GM19035 (cell line): ENCODE results near the gene MAP2K3.

Experiments
- ATAC-seq: cut with Tn5 transposase; IDR thresholded peaks from one replicate; pipeline ENCODE4 v1.9.1; 2021; ENCODE audit not compliant: unreplicated experiment

The MAP2K3 gene

GRCh38 chr17:21282231-21282630 lies 2.3 kb upstream of the MAP2K3 start:
- no peak for ATAC-seq

DNA sequence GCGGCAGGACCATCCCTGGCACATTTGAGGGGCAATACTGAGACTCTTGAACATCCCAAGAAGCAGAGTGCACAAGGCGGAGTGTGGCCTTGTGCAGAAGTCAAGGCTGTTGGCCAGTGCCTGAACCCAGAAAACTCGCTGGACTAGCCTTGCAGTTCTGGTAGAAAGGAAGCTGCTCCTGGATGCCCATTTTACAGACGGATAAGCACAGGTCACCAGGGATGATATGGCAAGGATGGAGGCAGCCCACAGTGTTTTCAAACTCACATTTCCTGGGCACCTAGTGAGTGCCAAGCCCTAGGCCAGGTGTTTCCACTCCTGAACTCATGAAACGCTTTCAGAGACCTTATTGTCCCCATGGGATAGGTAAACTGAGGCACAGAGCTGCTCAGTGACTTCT lies 1.7 kb upstream of the MAP2K3 start:
- ATAC-seq = no peak

DNA sequence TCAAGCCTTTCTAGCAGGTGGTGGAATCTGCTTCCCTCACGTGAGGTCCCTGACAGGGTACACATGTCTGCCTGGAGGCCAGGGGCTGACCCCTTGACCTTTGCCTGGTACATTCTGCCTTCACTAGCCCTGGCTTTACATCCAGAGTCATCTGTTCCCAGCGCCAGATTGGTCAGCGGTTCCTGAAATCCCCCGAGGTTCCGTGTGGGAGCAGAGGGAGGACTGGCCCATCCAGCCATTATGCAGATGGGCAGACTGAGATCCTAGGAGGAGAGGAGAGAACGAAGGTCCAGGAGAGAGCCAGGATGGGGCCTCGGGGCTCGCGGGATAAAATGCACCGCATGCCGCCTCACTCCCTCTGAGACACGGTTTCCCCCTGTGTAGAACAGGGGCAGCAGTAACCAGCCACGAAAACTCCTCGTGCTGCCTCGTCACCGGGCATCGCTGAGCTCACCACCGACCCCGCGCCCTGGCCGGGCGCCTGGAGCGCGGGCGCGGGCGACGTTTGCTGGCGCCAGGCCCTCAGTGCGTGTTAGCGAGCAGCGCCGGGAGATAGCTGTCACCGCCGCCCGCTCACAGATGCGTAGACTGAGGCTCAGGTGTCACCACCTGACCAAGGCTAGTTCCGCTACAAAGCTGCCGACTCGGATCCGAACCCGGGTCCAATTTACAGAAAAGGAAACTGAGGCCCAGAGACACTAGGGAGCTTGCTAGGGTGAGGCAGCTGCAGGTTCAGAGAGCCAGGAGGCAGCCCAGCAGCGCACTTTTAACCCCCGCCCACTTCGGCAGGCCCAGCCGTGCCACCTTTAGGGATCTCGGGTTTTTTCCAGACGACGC lies 811 bp upstream of the MAP2K3 start:
- peak; percentile 15 for ATAC-seq

DNA sequence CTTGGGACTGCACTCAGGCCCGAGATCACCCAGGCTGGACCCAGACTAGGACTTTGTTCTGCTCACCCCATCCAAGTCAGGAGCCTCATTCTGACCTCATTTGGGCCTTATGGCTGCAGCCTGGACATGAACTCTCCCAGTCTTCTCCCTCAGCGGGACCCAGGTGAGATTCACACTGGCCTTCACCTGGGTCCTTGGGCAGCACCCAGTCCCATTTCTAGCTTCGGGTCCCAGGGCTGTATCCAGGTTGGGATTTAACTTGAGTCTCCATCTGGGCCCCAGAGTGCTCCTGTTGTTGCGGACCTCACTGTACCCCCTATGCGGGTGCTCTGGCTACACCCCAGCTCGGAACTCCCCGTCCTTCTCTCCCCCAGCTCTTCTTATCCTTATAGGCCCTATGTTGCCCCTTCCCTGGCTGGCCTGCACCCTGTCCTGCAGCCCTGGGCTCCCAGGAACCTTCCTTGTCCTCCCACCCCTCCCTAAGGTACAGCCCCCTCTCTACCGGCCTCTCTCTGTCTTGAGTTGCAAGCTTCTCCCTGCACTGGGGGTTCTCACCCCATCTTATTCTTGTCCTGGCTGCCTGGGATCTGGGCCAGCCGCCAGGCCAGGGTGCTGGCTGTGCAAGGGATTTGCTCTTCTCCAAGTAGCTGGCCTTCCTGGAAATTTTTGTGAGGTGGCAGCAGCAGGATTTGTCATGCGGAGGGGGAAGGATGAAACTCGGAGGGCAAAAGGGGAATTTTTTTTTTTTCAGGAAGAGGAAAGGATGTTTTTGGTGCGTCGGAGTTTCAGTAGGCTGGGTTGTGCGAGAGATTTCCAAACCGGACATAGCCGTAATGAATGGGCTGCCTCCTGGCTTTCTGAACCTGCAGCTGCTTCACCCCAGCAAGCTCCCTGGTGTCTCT lies 904 bp downstream of the MAP2K3 start:
- ATAC-seq = no peak

DNA sequence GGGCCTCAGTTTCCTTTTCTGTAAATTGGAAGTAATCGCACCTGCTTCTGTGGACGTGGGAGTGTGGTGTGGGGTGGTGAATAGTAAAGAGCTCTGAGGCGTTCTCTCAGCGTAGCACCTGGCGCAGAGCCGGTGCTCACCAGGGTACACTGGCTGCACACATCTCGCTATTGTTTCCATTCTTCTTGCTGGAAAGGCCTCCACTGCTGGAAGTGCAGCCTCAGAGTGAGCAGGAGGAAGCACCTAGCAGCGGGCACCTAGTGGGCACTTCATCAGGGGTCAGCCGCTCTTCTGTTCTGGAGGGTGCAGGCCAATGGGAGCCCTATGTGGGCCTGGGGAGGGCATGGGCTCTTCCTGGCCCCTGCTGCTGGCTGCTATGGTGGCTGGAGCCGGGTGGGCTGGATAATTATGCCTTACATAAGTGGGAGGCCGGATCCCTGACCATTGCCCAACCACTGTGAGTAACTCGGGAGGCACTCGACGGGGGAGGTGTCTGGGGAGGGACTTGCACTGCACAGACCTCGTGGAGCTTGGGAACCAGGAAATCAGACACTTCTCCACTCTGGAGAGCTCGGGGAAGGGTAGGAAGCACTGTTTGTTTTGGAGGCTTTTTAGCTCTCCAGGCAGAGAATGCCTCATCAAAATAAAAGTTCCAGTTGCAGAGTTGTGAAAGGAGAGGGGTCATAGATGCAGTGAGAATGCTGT lies 1.7 kb downstream of the MAP2K3 start:
- no peak for ATAC-seq

DNA sequence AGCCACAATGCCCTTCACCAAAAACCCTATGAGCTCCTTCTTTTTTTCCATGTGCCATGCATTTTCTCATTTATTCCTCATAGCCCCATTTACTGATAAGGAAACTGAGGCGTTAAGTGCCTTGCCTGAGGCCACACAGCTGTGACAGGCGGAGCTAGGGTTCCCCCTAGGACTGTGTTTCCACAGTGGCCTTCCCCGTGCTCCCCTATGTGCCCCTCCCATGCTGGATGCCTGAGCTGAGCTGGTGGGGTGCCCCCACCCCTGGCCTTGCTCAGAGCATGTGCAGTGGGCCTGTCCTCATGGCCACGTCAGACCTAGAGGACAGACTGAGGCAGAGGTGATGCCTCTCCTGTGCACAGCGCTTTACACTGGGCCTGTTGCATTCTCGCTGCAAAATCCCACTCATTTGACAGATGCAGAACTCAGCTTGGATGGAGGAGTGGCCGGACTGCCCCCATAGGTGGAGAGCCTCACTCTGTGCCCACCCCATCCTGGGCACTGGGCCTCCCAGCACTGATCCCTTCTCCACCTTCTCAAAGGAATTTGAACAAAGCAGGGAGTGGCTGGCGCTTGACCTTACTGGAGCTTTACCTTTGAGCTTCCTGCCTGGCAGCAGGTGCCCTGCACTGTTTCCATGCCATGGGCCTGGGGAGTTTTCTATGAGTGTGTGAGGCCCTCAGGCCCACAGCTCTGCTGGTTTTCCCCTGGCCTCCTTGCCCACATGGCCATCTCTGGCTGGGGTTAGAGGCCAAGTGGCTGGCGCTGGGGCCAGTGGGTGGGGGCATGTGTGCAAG lies 2.6 kb downstream of the MAP2K3 start:
- no peak for ATAC-seq

DNA sequence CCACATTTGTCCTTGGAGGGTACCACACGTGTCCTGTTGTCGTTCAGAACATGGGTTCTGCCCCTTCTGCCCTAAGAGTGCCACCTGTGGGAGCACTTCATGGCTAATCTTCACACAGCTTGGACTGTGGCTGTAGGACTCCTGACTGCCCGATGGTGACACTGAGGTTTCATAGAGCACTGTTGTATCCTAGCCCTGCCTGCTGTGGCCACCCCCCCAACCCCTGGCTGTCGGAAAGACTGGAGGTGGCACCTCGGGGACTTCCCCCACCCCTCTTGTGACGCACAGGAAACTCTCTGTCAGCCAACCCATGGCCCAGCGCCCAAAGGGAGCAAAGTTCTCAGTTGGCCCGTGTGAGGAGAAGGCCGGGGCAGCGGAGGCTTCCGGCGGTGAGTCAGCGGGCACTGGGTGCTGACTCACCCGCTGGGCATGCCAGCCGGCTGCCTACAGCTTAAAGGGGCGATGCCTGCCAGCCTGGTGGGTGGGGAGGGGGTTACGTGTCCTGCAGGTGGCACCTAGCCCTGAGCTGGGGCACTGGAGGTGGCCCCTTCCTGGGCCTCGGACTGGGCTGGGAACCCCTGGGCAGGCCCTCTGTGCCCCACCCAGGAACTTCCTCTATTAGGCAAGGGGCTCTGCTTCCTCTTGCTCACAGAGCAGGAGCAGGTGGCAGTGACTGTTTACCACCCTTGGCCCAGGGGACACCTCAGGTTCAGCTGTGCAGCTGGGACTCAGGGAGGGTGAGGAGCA lies 3.4 kb downstream of the MAP2K3 start:
- ATAC-seq = peak; percentile 30

GRCh38 chr17:21288571-21289017 lies 4.1 kb downstream of the MAP2K3 start:
- ATAC-seq = no peak

- ATAC-seq = no peak
These were observed 4.8 kb downstream of the MAP2K3 start for GRCh38 chr17:21289175-21289901.

GRCh38 chr17:21289902-21290571 lies 5.5 kb downstream of the MAP2K3 start:
- ATAC-seq = no peak

DNA sequence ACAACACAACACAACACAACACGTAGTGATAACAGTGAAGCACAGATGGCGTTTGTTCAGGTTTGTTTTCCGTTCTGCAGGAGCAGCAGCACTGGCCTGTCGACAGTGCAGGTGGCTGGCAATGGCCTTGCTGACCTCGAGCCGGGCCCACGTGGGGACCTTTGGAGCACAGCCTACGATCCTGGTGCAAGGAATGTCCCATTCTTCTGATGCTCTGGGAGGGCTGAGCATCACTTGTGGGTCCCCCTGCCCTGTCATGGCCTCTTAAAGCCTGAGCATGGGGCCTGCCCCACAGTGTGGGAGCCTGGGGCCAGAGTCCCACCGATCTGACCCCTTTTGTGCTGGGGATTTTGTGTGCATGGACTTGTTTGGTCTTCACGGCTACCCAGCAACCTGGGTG lies 6.8 kb downstream of the MAP2K3 start:
- ATAC-seq = no peak

DNA sequence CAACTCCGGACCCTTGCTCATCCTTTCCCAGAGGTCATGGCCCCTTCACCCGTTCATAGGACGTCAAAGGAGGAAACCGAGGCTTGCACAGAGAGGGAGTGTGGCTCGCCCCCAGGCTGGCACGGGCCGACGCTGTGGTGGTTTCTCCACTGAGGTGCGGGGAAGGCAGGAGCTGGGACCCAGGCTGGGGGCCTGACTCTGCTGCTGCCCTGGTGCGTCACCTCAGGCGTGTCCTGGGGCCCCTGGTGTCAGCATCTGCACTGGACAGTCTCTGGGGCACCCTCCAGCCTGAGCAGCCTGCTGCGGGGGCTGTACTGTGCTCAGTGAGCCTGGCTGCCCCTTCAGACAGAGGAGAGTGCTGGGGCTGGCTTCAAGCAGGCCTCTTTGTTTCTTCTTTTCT lies 7.4 kb downstream of the MAP2K3 start:
- no peak for ATAC-seq

- no peak for ATAC-seq
These were observed 8.6 kb downstream of the MAP2K3 start for GRCh38 chr17:21292867-21293830.

- no peak for ATAC-seq
These were observed 9.3 kb downstream of the MAP2K3 start for GRCh38 chr17:21293831-21294210.

- no peak for ATAC-seq
These were observed 10.0 kb downstream of the MAP2K3 start for GRCh38 chr17:21294321-21295035.

DNA sequence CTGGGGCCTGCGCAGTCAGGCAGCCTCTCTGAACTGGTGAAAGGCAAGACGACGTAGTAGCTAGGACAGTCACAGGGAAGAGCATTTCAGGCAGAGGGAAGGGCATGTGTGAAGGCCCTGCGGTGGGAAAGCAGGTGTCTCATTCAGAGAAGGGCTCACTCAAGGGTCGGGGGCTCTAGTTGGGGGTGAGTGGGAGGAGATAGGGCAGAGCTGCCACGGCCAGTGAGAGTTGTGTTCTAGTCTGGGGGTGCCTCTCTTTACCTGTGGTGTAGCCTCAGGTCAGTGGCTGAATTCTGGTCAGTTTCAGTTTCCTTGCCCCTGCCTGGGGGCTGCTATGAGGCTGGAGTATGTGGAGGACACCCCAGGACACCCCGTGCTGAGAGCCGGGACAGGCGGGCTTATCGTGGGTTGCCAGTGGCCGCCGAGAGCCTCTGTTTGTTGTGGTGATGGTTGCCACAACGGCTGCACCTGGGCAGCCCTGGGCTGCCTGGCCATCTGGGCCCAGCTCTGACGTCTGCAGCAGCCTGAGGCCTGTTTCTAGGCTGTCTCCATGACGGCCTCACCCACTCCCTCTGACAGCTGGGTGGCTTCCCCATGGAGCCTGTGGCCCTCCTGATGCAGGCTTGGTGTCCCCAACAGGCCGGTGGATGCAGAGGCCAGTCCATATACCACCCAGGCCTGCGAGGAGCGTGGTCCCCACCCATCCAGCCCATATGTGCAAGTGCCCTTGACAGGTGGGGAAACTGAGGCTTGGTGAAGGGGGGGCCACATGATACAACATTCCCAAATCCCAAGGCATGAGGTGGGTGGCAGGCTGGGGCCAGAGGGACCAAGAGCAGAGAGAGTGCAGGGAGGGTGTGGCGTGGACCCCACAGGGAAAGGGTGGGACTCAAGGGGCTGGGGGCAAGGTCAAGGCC lies 10.8 kb downstream of the MAP2K3 start:
- ATAC-seq = no peak
